ENCODE results near the gene PRRG2. TPM values are rescaled to one million over a fixed set of nuclear protein-coding genes. Genes with fewer than 3 reads are reported as not detected.
A peak's percentile ranks its signal among the peaks of the same experiment; 100 is the strongest.

The PRRG2 gene
- total and polyA plus RNA-seq, 8 donors = 6.5 to 15.9 (median 8.5) TPM

GRCh38 chr19:49570997-49571676 is 10.0 kb upstream of the PRRG2 start:
- no peak overlapping the region for H3K27ac ChIP-seq
- peaks cover 0 to 2% (median 0%) of the 10 kb centered on the region in 3 donors for H3K36me3 ChIP-seq
- no peak for FAIRE-seq
- no peak for TF ChIP-seq CTCF (IDR thresholded peaks at IDR 0.05)
- no peaks in the 10 kb centered on the region for H3K4me1 ChIP-seq
- H3K9me3 ChIP-seq = no peaks in the 10 kb centered on the region
- intact Hi-C loops (cut with DNase I) = no loop called here
- DNase-seq = no peak
- no peaks in the 10 kb centered on the region for H3K27me3 ChIP-seq
- WGBS, 2 donors = 67 to 70% methylated on average over 11 of the region's 11 CpGs
- peak in 3 of 4 donors; percentile 20 to 64 (median 43) for ATAC-seq
- H3K4me3 ChIP-seq = no peak overlapping the region

- ATAC-seq (no peak), DNase-seq (no peak), FAIRE-seq (no peak)
- 62 to 71% methylated on average over 7 of the region's 7 CpGs for WGBS, 2 donors
- TF ChIP-seq CTCF (IDR thresholded peaks at IDR 0.05) = no peak
- Histone ChIP-seq H3K9me3 (no peaks in the 10 kb centered on the region), H3K27me3 (no peaks in the 10 kb centered on the region), H3K27ac (no peak overlapping the region), H3K36me3 (peaks cover 0 to 4% (median 0%) of the 10 kb centered on the region in 3 donors), H3K4me3 (no peak overlapping the region), H3K4me1 (no peaks in the 10 kb centered on the region)
- intact Hi-C loops (cut with DNase I) = no loop called here
Measured at GRCh38 chr19:49573009-49573408, 8.1 kb upstream of the PRRG2 start.

GRCh38 chr19:49573425-49573824 is 7.7 kb upstream of the PRRG2 start:
- no peak for DNase-seq
- H3K4me3 ChIP-seq = no peak overlapping the region
- peaks cover 0 to 4% (median 0%) of the 10 kb centered on the region in 3 donors for H3K36me3 ChIP-seq
- no peak for ATAC-seq
- H3K4me1 ChIP-seq = no peaks in the 10 kb centered on the region
- no peak overlapping the region for H3K27ac ChIP-seq
- no peaks in the 10 kb centered on the region for H3K27me3 ChIP-seq
- FAIRE-seq = no peak
- intact Hi-C loops (cut with DNase I) = no loop called here
- no peaks in the 10 kb centered on the region for H3K9me3 ChIP-seq
- no peak for TF ChIP-seq CTCF (IDR thresholded peaks at IDR 0.05)
- 81 to 88% methylated on average over 3 of the region's 3 CpGs for WGBS, 2 donors

- Histone ChIP-seq H3K9me3 (no peaks in the 10 kb centered on the region), H3K27me3 (no peaks in the 10 kb centered on the region), H3K4me3 (no peak overlapping the region), H3K27ac (no peak overlapping the region), H3K36me3 (peaks cover 0 to 4% (median 0%) of the 10 kb centered on the region in 3 donors), H3K4me1 (peaks cover 5 to 6% (median 5%) of the 10 kb centered on the region in 3 donors)
- intact Hi-C loops (cut with DNase I) = no loop called here
- ATAC-seq (no peak), FAIRE-seq (no peak), DNase-seq (no peak)
- 83% methylated on average over 2 of the region's 2 CpGs for WGBS, 2 donors
- no peak for TF ChIP-seq CTCF (IDR thresholded peaks at IDR 0.05)
Measured at GRCh38 chr19:49574206-49574755, 6.8 kb upstream of the PRRG2 start.

- FAIRE-seq = no peak
- H3K4me3 ChIP-seq = peak overlapping the region in 1 of 4 donors; percentile 71
- WGBS, 2 donors = 39 to 45% methylated on average over 4 of the region's 4 CpGs
Measured at GRCh38 chr19:49579193-49579592, 1.9 kb upstream of the PRRG2 start.

More at GRCh38 chr19:49579193-49579592, 1.9 kb upstream of the PRRG2 start:
- Histone ChIP-seq H3K36me3 (peaks cover 0 to 4% (median 0%) of the 10 kb centered on the region in 3 donors), H3K27me3 (no peaks in the 10 kb centered on the region), H3K9me3 (no peaks in the 10 kb centered on the region), H3K27ac (no peak overlapping the region), H3K4me1 (peaks cover 9 to 12% (median 11%) of the 10 kb centered on the region in 3 donors)
- ATAC-seq = no peak
- intact Hi-C loops (cut with DNase I) = no loop called here
- TF ChIP-seq CTCF (IDR thresholded peaks at IDR 0.05) = no peak
- no peak for DNase-seq

Data from pancreas (tissue), 10 donors.